GM12892 (cell line): Measurements from ENCODE around the gene TACC2.
"Not testable (repeated sequence)": the region's sequence is repeated elsewhere in the genome, so short reads cannot be mapped to it uniquely, and the experiment has no call there.

ENCODE experiments used
- DNase-seq: peaks from one replicate; pipeline ENCODE4 v3.0.0; 2011; ENCODE audit not compliant: insufficient read length
- FAIRE-seq: peaks from 2 replicates; lab custom pipeline; 2011; peaks lifted over from hg19 to GRCh38; lab: Jason Lieb, UNC
- POLR2A ChIP-seq: IDR thresholded peaks from 2 replicates; pipeline ENCODE4 v1.6.1; 2011; ENCODE audit warnings: low read depth, low read length, control low read depth
- POLR2AphosphoS5 ChIP-seq: IDR thresholded peaks from 2 replicates; pipeline ENCODE4 v1.6.1; 2011; ENCODE audit warnings: low read depth, low read length, control low read depth
- TAF1 ChIP-seq: IDR thresholded peaks from 2 replicates; pipeline ENCODE4 v1.6.1; 2011; ENCODE audit warnings: low read depth, mild to moderate bottlenecking, control low read depth, low read length, borderline replicate concordance

Gene TACC2

GRCh38 chr10:122201401-122201800, 212.4 kb downstream of the TACC2 start:
- TF ChIP-seq POLR2A (no peak), TAF1 (no peak), POLR2AphosphoS5 (no peak)
- DNase-seq (no peak), FAIRE-seq (no peak)

GRCh38 chr10:122203180-122203579, 214.2 kb downstream of the TACC2 start:
- DNase-seq, FAIRE-seq: not testable (repeated sequence)

DNA sequence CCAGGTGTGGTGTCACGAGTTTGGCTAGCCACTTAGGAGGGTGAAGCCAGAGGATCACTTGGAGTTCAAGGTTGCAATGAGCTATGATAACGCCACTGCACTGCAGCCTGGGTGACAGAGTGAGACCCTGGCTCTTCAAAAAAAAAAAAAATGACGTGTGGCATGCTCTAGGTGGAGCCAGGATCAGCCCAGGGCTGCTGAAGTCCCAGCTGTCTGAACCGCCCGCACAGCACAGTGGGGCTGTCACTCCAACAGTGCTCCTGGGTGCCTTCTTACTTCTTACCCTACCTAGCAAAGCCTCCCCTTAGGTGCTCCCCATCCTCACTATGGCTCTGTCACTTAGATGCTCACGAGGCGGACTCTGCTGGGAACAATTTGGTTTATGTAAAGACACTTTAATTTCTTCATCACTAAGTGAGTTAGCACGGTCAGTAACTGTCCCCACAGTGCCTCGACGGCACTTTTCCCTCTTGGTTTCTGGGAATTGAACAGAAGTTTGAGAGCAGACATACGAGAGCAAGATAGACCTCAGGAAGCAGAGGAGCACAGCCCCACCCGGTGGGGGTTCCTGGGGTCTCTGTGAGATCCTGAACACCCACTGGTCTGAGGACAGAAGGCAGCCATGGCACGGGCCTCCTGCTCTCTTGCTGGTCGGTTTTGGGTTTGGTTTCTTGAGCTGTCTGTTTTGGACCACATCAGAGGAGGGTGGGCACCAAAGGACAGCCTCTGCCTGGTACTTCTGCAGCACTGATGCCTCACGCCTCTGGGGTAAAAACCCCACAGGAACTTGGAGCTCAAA, 215.9 kb downstream of the TACC2 start:
- DNase-seq (no peak), FAIRE-seq (no peak)
- TF ChIP-seq TAF1 = no peak
- no peak for TF ChIP-seq POLR2A
- TF ChIP-seq POLR2AphosphoS5 = no peak

GRCh38 chr10:122206471-122207065, 217.6 kb downstream of the TACC2 start:
- no peak for TF ChIP-seq TAF1
- TF ChIP-seq POLR2AphosphoS5 = no peak
- TF ChIP-seq POLR2A = no peak
- no peak for FAIRE-seq
- no peak for DNase-seq

- no peak for TF ChIP-seq TAF1
- no peak for FAIRE-seq
- DNase-seq = no peak
Measured at GRCh38 chr10:122207163-122207562, 218.2 kb downstream of the TACC2 start.

DNA sequence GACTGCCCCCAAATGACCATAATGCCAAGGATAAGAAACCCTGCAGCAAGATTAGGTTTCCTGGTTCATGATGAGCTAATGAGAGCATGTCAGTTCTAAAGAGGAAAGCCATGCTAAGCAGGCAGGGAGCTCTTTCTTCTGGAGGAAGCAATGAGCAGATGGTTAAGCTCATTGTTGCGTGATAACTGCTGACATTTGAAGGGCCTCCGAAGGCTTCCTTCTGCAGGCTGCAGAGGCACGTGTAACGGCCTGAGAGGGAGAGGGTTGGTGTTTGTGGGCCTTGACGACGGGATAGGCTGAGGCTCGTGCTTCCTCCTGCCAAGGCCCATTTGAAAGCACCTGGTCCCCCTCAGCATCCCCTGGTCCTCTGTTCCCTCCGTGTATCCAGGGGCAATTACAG, 218.6 kb downstream of the TACC2 start:
- no peak for TF ChIP-seq POLR2A
- no peak for TF ChIP-seq TAF1
- FAIRE-seq (no peak), DNase-seq (no peak)

DNA sequence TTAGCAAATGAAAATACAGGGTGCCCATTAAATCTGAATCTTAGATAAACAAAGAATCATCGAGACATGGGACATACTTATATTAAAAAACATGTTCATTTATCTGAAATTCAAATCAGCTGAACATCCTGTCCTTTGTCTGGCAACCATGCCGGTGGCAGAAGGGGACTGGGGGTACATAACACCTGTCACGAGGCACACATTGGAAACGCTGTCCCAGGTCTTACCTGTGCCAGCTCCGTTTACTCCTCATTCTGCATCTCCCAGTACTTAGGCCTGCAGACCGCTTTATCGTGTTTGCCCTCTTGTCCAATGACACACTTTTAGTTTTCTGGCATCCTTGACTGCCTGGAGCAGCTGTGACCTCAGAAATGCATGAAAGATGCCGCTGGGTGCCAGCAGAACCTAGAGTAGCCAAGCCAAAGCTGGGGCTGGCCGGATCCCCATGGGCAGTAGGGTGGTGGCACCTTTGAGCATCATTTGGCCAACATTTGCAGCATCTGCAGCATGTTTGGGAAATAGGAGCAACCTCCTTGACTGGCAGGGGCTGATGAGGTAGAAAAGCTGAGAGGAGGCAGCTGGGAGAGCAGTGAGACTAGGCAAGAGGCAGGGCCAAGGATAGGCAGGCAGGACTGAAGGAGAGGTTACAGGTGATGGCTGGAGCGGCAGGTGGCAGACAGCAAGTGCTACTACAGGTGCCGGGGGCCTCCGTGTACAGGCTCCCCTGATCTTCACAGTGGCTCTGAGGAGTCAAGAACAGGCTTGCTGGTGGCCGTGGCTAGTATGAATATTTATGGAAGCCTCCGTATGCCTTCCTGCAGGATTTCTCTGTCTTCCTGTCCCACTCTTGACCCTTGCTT, 219.8 kb downstream of the TACC2 start:
- TF ChIP-seq POLR2A (no peak), POLR2AphosphoS5 (no peak), TAF1 (no peak)
- FAIRE-seq = no peak
- no peak for DNase-seq

DNA sequence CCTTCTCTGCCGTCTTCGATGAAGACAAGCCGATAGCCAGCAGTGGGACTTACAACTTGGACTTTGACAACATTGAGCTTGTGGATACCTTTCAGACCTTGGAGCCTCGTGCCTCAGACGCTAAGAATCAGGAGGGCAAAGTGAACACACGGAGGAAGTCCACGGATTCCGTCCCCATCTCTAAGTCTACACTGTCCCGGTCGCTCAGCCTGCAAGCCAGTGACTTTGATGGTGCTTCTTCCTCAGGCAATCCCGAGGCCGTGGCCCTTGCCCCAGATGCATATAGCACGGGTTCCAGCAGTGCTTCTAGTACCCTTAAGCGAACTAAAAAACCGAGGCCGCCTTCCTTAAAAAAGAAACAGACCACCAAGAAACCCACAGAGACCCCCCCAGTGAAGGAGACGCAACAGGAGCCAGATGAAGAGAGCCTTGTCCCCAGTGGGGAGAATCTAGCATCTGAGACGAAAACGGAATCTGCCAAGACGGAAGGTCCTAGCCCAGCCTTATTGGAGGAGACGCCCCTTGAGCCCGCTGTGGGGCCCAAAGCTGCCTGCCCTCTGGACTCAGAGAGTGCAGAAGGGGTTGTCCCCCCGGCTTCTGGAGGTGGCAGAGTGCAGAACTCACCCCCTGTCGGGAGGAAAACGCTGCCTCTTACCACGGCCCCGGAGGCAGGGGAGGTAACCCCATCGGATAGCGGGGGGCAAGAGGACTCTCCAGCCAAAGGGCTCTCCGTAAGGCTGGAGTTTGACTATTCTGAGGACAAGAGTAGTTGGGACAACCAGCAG, 221.7 kb downstream of the TACC2 start:
- DNase-seq (no peak), FAIRE-seq (no peak)
- TF ChIP-seq TAF1 (no peak), POLR2A (no peak), POLR2AphosphoS5 (no peak)

- DNase-seq = no peak
- TF ChIP-seq TAF1 = no peak
- no peak for TF ChIP-seq POLR2AphosphoS5
- TF ChIP-seq POLR2A = no peak
- FAIRE-seq = no peak
Measured at GRCh38 chr10:122213364-122213763, 224.4 kb downstream of the TACC2 start.

DNA sequence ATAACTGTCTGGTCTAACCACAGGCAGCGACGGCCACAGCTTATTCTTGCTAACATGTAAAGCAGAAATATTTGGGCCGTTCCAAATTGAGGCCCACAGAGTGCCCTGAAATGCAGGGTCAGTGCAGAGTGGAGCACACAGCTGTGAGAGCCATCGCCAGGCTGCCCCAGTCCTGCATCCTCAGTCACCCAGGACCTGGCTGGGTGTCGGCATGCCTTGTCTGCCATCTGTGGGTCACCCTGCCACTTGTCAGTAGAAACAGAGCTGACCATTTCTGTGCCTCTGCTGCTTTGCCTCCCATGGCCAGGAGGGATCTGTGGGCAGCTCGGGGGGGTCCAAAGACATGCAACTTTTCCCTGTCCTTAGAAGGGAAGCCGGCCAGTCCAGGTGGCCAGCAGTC, 224.8 kb downstream of the TACC2 start:
- FAIRE-seq = no peak
- no peak for TF ChIP-seq POLR2AphosphoS5

GRCh38 chr10:122216047-122216446, 227.1 kb downstream of the TACC2 start:
- no peak for TF ChIP-seq POLR2AphosphoS5
- TF ChIP-seq POLR2A = no peak
- no peak for TF ChIP-seq TAF1
- DNase-seq (no peak), FAIRE-seq (no peak)

More for the DNA sequence above, 224.8 kb downstream of the TACC2 start:
- no peak for DNase-seq

- FAIRE-seq = no peak
- DNase-seq = no peak
- TF ChIP-seq TAF1 (no peak), POLR2AphosphoS5 (no peak), POLR2A (no peak)
Measured at GRCh38 chr10:122219340-122219739, 230.4 kb downstream of the TACC2 start.
